Measurements from ENCODE around the gene TIMM9. TPM values are rescaled to one million over a fixed set of nuclear protein-coding genes. Genes with fewer than 3 reads are reported as not detected.

The TIMM9 gene
- total and polyA plus RNA-seq, 2 donors (not counting 1 experiment from before 2014, with no cell fraction given): 27.7 to 51.0 TPM

GRCh38 chr14:58398895-58399294, 28.4 kb downstream of the TIMM9 start:
- H3K9ac ChIP-seq (ENCODE audit: low read length): no peak overlapping the region
- ChIA-PET POLR2A (no interaction called here), CTCF (interaction anchor here (0.7 kb wide), 1 partner anchor 27 kb away, joined by 3 read pairs; no protein-coding TSS in a partner anchor)
- no peak overlapping the region for H2AFZ ChIP-seq (ENCODE audit: insufficient read depth, low read depth, low read length, poor library complexity, severe bottlenecking)
- no peaks in the 10 kb centered on the region for H3K79me2 ChIP-seq (ENCODE audit: control insufficient read depth, insufficient read depth, low read length)
- H3K4me3 ChIP-seq (ENCODE audit: control extremely low read depth in 1 of 5, extremely low read depth in 1 of 5, insufficient read depth in 1 of 5, low read depth in 2 of 5, low read length in 4 of 5): no peak overlapping the region
- 100% methylated on average over 2 of the region's 3 CpGs for WGBS (ENCODE audit: insufficient coverage)
- TF ChIP-seq EZH2 (IDR thresholded peaks at IDR 0.05; ENCODE audit: borderline replicate concordance, insufficient read depth, low read depth, low read length, poor library complexity, severe bottlenecking) (no peak), CTCF (IDR thresholded peaks at IDR 0.05) (no peak)
- H3K4me2 ChIP-seq (replicated peaks; ENCODE audit: low read depth, low read length, poor library complexity, severe bottlenecking): no peak overlapping the region
- H3K27ac ChIP-seq (ENCODE audit: low read length in 2 of 2): no peak overlapping the region
- H3K9me3 ChIP-seq (ENCODE audit: control extremely low read depth in 1 of 3, control insufficient read depth in 2 of 3, insufficient read depth in 1 of 3, low read length in 2 of 3): peaks cover 0 to 1% (median 0%) of the 10 kb centered on the region in 3 donors
- no peaks in the 10 kb centered on the region for H4K20me1 ChIP-seq (ENCODE audit: control insufficient read depth, insufficient read depth, low read length, poor library complexity, severe bottlenecking)
- intact Hi-C loops (cut with micrococcal nuclease): loop anchor here (5.0 kb wide), 1 partner anchor 1007 kb away; the partner anchor contains the start of gene NAA30
- H3K9me3 Mint-ChIP-seq (ENCODE audit: insufficient read depth): no peaks in the 10 kb centered on the region
- no peak overlapping the region for H3K27ac Mint-ChIP-seq
- H3K27me3 Mint-ChIP-seq: no peaks in the 10 kb centered on the region
- H3K36me3 ChIP-seq (replicated peaks in 1 of 2; ENCODE audit: control extremely low read depth in 1 of 2, control insufficient read depth in 1 of 2, extremely low read depth in 1 of 2, insufficient read depth in 2 of 2, low read length in 1 of 2): no peaks in the 10 kb centered on the region
- H3K4me1 ChIP-seq (ENCODE audit: control insufficient read depth in 2 of 2, insufficient read depth in 2 of 2, low read length in 2 of 2): peaks cover 9 to 14% of the 10 kb centered on the region in 2 donors
- ATAC-seq (ENCODE audit: low read depth) (no peak), DNase-seq (no peak)
- peaks cover 13% of the 10 kb centered on the region for H3K4me1 Mint-ChIP-seq
- no peaks in the 10 kb centered on the region for H3K27me3 ChIP-seq (replicated peaks in 1 of 4; ENCODE audit: control extremely low read depth in 1 of 4, control insufficient read depth in 3 of 4, insufficient read depth in 4 of 4, low read length in 3 of 4)
- no peak overlapping the region for H3K4me3 Mint-ChIP-seq

GRCh38 chr14:58398495-58398894, 28.8 kb downstream of the TIMM9 start:
- DNase-seq (no peak), ATAC-seq (ENCODE audit: low read depth) (no peak)
- Histone ChIP-seq H3K4me2 (replicated peaks; ENCODE audit: low read depth, low read length, poor library complexity, severe bottlenecking) (no peak overlapping the region), H3K79me2 (ENCODE audit: control insufficient read depth, insufficient read depth, low read length) (no peaks in the 10 kb centered on the region), H3K9ac (ENCODE audit: low read length) (no peak overlapping the region), H2AFZ (ENCODE audit: insufficient read depth, low read depth, low read length, poor library complexity, severe bottlenecking) (no peak overlapping the region), H3K27me3 (replicated peaks in 1 of 4; ENCODE audit: control extremely low read depth in 1 of 4, control insufficient read depth in 3 of 4, insufficient read depth in 4 of 4, low read length in 3 of 4) (no peaks in the 10 kb centered on the region), H3K27ac (ENCODE audit: low read length in 2 of 2) (no peak overlapping the region), H3K36me3 (replicated peaks in 1 of 2; ENCODE audit: control extremely low read depth in 1 of 2, control insufficient read depth in 1 of 2, extremely low read depth in 1 of 2, insufficient read depth in 2 of 2, low read length in 1 of 2) (no peaks in the 10 kb centered on the region), H4K20me1 (ENCODE audit: control insufficient read depth, insufficient read depth, low read length, poor library complexity, severe bottlenecking) (no peaks in the 10 kb centered on the region), H3K9me3 (ENCODE audit: control extremely low read depth in 1 of 3, control insufficient read depth in 2 of 3, insufficient read depth in 1 of 3, low read length in 2 of 3) (peaks cover 0 to 1% (median 0%) of the 10 kb centered on the region in 3 donors), H3K4me3 (ENCODE audit: control extremely low read depth in 1 of 5, extremely low read depth in 1 of 5, insufficient read depth in 1 of 5, low read depth in 2 of 5, low read length in 4 of 5) (no peak overlapping the region), H3K4me1 (ENCODE audit: control insufficient read depth in 2 of 2, insufficient read depth in 2 of 2, low read length in 2 of 2) (peaks cover 9 to 14% of the 10 kb centered on the region in 2 donors)
- intact Hi-C loops (cut with micrococcal nuclease): loop anchor here (5.0 kb wide), 1 partner anchor 1006 kb away; the partner anchor contains the start of gene NAA30
- no peak for TF ChIP-seq EZH2 (IDR thresholded peaks at IDR 0.05; ENCODE audit: borderline replicate concordance, insufficient read depth, low read depth, low read length, poor library complexity, severe bottlenecking)
- TF ChIP-seq CTCF (IDR thresholded peaks at IDR 0.05): no peak
- no peaks in the 10 kb centered on the region for H3K27me3 Mint-ChIP-seq
- H3K4me1 Mint-ChIP-seq: peaks cover 13% of the 10 kb centered on the region
- no peak overlapping the region for H3K27ac Mint-ChIP-seq
- ChIA-PET POLR2A (no interaction called here), CTCF (interaction anchor here (0.7 kb wide), 1 partner anchor 26 kb away, joined by 3 read pairs; no protein-coding TSS in a partner anchor)
- no peaks in the 10 kb centered on the region for H3K9me3 Mint-ChIP-seq (ENCODE audit: insufficient read depth)
- H3K4me3 Mint-ChIP-seq: no peak overlapping the region

All from B cell (primary cell).